ENCODE data around the gene GNG11. TPM values are rescaled to one million over a fixed set of nuclear protein-coding genes. Genes with fewer than 3 reads are reported as not detected.
A peak's percentile ranks its signal among the peaks of the same experiment; 100 is the strongest.
"Not testable (repeated sequence)": the region's sequence is repeated elsewhere in the genome, so short reads cannot be mapped to it uniquely, and the experiment has no call there.

GNG11 gene
- total RNA-seq, 1 donor from 2014 or later: not detected

DNA sequence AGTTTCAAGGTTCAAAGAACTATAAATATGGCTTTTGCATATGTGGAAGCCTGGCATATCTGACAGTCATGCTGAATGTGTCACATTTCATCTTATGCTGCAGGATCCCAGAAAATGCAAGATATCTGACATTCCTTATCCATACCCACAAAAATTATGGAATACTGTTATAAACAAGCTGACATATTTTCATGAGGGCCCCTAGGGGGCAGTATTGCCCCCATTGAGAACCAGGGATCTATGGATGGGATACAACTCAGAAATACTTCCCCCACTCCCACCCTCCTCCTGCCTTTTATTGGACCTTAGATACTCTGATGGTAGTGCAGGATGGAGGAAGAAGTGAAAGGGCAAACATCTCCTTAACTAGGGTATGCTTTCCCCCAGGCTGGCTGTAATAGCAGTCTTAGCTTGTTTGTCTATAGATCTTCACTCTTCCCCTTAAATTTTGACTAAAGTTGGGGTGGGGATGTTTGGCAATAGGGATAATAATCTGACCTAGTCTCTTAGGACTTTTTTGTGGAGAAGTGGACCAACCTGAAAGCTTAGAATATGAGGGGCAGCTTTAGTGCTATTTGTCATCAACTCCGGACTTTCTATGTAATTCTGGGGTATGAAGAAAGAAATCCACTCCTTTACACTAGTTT lies 18.6 kb upstream of the GNG11 start:
- no peak for DNase-seq (ENCODE audit: low spot score, unreplicated experiment)
- H3K9me3 Mint-ChIP-seq (ENCODE audit: low read depth): no peaks in the 10 kb centered on the region
- H3K4me1 Mint-ChIP-seq (ENCODE audit: low read depth): peaks cover 2% of the 10 kb centered on the region
- TF ChIP-seq, protein P1, sequence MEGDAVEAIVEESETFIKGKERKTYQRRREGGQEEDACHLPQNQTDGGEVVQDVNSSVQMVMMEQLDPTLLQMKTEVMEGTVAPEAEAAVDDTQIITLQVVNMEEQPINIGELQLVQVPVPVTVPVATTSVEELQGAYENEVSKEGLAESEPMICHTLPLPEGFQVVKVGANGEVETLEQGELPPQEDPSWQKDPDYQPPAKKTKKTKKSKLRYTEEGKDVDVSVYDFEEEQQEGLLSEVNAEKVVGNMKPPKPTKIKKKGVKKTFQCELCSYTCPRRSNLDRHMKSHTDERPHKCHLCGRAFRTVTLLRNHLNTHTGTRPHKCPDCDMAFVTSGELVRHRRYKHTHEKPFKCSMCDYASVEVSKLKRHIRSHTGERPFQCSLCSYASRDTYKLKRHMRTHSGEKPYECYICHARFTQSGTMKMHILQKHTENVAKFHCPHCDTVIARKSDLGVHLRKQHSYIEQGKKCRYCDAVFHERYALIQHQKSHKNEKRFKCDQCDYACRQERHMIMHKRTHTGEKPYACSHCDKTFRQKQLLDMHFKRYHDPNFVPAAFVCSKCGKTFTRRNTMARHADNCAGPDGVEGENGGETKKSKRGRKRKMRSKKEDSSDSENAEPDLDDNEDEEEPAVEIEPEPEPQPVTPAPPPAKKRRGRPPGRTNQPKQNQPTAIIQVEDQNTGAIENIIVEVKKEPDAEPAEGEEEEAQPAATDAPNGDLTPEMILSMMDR (IDR thresholded peaks at IDR 0.05; ENCODE audit: unreplicated experiment): peak; percentile 73
- no peak overlapping the region for H3K4me3 Mint-ChIP-seq (ENCODE audit: low read depth)
- no peaks in the 10 kb centered on the region for H3K36me3 Mint-ChIP-seq (ENCODE audit: insufficient read depth)
- no peak overlapping the region for H3K27ac Mint-ChIP-seq
- H3K27me3 Mint-ChIP-seq: no peaks in the 10 kb centered on the region

DNA sequence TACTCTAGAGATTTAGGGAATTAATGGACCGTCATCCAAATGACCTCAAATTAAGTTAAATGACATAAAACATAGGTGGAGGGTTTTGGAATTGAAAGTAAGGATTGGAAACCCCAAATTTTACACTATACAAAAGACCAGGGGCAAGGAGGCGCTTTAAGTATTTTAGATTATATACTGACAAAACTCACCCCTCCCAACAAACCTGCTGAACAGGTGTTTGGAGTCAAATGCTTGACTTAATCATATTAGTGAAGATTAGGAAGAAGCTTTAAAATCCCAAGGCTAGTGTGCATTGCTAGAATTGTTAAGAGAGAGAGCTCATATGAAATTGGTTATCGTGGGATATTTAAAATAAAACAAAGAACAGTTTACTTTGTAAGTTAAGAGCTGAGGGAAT lies 15.3 kb upstream of the GNG11 start, which contains the start of gene GNGT1:
GNGT1 (plus strand) TSS at position 301 of the 400 bp plus-strand sequence. CDS start 180 bp downstream, outside the sequence.
- Mint-ChIP-seq H3K4me1 (ENCODE audit: low read depth) (no peaks in the 10 kb centered on the region), H3K9me3 (ENCODE audit: low read depth) (no peaks in the 10 kb centered on the region), H3K27me3 (no peaks in the 10 kb centered on the region), H3K4me3 (ENCODE audit: low read depth) (no peak within 1 kb of the TSS), H3K36me3 (ENCODE audit: insufficient read depth) (no peaks in the 10 kb centered on the region), H3K27ac (no peak within 1 kb of the TSS)
- no peak for DNase-seq (ENCODE audit: low spot score, unreplicated experiment)
- TF ChIP-seq, protein P1 (IDR thresholded peaks at IDR 0.05; ENCODE audit: unreplicated experiment): no peak

DNA sequence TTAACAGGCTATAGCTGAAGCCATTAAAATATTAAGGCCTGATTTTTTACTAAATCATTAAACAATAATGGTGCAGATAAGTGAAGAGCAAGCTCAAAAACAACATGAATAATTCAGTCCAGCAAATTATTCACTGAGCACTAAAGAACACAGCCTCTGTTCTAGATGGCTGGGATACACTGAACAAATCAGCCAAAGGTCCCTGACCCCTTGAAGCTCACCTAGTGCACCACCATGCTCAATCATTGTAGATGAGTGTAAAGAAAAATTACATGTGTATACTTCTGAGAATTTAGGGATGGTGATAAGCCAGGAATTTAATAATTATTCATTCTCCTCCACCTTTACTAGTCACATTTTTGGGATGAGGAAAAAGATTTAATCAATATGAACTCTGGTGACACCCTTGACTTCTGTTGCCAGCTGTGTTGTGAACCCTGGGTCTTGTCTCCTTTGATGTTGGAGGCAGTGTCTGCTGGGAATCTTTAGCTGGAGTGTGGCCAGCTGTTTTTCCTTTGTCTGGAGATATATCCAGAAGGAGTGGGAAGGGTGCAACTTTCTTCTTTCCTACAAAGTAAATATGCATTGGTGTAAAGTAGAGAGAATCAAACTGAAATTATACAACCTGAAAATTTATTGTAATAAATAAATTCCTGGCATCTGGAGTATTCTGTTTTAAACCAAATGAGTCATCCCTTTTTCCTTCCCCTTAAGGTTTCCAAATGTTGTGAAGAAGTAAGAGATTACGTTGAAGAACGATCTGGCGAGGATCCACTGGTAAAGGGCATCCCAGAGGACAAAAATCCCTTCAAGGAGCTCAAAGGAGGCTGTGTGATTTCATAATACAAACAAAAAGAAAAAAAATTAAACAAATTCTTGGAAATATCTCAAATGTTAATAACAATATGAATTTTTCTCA lies 11.2 kb upstream of the GNG11 start:
- H3K4me3 Mint-ChIP-seq (ENCODE audit: low read depth): no peak overlapping the region
- no peak for DNase-seq (ENCODE audit: low spot score, unreplicated experiment)
- TF ChIP-seq, protein P1 (IDR thresholded peaks at IDR 0.05; ENCODE audit: unreplicated experiment): no peak
- no peaks in the 10 kb centered on the region for H3K27me3 Mint-ChIP-seq
- no peaks in the 10 kb centered on the region for H3K36me3 Mint-ChIP-seq (ENCODE audit: insufficient read depth)
- no peaks in the 10 kb centered on the region for H3K9me3 Mint-ChIP-seq (ENCODE audit: low read depth)
- H3K4me1 Mint-ChIP-seq (ENCODE audit: low read depth): no peaks in the 10 kb centered on the region
- H3K27ac Mint-ChIP-seq: no peak overlapping the region

DNA sequence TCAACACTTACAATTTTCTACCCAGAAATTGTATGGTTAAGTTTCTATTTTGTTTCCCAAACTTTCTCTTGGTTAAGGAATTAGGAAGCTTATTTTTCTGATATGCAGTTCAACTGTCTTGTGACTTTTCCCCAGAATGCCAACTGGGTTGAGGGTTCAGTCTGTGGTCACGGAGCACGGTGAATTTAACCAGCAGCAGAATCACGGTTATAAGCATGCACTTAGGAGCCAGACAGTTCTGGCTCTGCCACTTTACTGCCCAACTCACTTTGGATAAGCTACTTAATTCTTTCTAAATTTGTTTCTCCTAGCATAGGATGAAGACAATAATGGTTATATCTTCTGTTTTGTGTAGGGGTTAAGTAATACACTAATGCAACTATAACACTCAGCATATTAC lies 10.3 kb upstream of the GNG11 start:
- H3K4me3 Mint-ChIP-seq (ENCODE audit: low read depth): not testable (repeated sequence)

DNA sequence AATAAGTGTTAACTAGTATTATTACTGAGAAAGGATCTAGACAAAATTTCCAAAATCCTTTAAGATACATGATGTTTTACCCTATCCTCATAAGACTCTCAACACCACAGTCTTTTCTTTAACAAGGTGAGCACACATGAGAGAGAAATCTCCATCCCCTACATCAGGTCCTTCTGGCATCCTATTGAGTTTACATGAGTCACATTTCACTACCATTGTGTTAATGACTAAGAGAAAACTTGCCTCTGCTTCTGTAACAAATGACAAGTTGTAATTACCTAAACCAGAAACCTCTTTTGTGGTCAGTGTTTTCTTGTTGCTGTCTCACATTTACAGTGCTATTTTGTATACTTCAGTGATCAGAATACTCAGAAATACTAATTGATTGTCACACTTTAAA lies 9.9 kb upstream of the GNG11 start:
- H3K27me3 Mint-ChIP-seq; H3K4me3 Mint-ChIP-seq (ENCODE audit: low read depth); DNase-seq (ENCODE audit: low spot score, unreplicated experiment); H3K27ac Mint-ChIP-seq; H3K4me1 Mint-ChIP-seq (ENCODE audit: low read depth); H3K9me3 Mint-ChIP-seq (ENCODE audit: low read depth); H3K36me3 Mint-ChIP-seq (ENCODE audit: insufficient read depth): not testable (repeated sequence)

More for the DNA sequence above, 10.3 kb upstream of the GNG11 start:
- not testable (repeated sequence) for DNase-seq (ENCODE audit: low spot score, unreplicated experiment); H3K9me3 Mint-ChIP-seq (ENCODE audit: low read depth); H3K36me3 Mint-ChIP-seq (ENCODE audit: insufficient read depth); H3K27ac Mint-ChIP-seq; H3K4me1 Mint-ChIP-seq (ENCODE audit: low read depth); H3K27me3 Mint-ChIP-seq

DNA sequence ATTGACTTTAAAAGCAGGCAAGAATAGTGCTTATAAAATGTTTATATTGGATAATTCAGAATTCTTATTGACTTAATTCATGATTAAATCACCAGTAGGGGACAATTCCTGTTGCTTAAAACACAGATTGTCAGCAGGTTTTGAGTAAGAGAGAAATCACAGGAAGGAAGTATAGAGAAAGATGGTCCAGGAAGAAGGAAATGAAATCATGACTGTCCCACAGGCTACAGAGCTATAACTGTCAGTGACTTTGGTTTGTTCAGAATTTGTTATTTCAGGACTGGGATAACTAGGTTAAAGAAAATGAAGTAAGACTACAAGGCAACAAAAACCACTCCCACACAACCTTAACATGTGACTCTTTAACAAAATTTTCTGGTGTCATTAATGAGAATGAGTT lies 8.3 kb upstream of the GNG11 start:
- Mint-ChIP-seq H3K4me3 (ENCODE audit: low read depth) (no peak overlapping the region), H3K27ac (no peak overlapping the region)
- TF ChIP-seq, protein P1 (IDR thresholded peaks at IDR 0.05; ENCODE audit: unreplicated experiment): no peak

More for the DNA sequence above, 8.3 kb upstream of the GNG11 start:
- no peaks in the 10 kb centered on the region for H3K9me3 Mint-ChIP-seq (ENCODE audit: low read depth)
- DNase-seq (ENCODE audit: low spot score, unreplicated experiment): no peak
- no peaks in the 10 kb centered on the region for H3K4me1 Mint-ChIP-seq (ENCODE audit: low read depth)
- H3K36me3 Mint-ChIP-seq (ENCODE audit: insufficient read depth): no peaks in the 10 kb centered on the region
- peaks cover 4% of the 10 kb centered on the region for H3K27me3 Mint-ChIP-seq

Data from progenitor cell of endocrine pancreas (in vitro differentiated cells).